ENCODE measurements around the gene WWOX.

The WWOX gene

DNA sequence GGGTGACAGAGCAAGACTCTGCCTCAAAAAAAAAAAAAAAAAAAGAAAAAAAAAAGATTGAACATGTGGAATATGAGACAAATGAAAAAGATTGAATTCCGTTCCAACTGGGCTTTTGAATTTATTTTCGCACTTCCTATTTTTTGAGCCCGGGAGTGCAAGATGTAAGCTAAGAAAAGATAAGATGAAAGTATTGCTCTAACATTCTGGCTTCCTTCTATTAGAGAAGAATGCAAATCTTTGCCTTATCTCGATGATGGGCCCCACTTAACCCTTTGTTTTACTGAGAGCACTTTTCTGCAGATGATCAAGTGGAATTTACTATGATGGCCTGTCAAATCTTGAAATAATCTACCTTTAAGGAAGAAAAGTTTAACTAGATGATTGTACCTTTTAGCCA lies 96.3 kb downstream of the WWOX start:
- DNase-seq (ENCODE audit: low read depth in 2 of 2), result no peak

GRCh38 chr16:78196502-78196901 lies 97.0 kb downstream of the WWOX start:
- DNase-seq (ENCODE audit: low read depth in 2 of 2), result no peak

- DNase-seq (ENCODE audit: low read depth in 2 of 2), result no peak
Measured at GRCh38 chr16:78198288-78198687, 98.8 kb downstream of the WWOX start.

DNA sequence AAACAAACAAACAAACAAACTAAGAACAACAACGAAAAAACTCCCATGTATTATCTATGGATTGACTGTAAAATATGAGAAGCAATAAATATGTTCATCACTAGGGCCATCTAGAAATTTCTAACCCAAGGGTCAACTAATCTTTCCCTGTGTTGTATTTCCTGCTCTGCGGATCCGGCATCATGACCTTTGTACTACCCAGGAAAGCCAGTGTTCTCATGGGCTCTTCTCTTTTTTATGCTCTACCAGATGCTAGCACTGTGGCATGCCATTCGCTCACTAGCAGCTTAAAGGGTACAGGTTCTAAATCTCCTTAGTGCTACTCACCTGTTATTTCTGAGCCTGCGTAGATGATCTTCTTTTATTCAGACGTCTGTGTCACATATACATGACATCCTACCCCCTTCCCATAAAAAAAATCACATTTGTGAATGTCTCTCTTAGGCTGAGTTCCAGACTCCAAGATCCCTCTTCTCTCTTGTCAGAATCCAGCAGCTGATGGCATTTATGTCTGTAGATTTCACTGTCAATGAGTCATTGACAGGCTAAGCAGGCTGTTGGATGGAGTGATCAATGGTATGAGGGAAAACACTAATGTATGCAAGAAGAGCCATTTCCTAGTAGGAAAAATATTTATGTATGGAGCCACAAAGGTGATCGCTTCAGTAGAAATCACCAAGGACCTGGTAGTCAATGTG lies 100.0 kb downstream of the WWOX start:
- DNase-seq (ENCODE audit: low read depth in 2 of 2), result no peak

DNA sequence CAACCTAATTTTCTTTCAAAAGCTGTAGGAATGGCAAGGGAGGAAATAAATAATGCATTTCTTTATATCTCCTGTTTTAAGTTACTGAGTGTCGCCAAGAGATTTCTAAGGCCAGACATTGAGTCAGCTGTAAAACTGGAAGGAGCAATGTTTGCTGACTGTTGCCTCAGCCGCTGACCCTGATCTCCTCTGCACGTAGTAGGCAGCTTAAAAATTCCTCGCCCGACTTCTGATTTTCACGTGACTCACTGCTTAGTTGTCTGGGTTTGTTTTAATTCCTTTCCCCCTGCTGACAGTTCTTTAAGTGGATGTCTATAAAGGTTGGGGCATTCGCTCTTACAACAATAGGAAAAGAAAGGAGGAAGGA lies 100.6 kb downstream of the WWOX start:
- DNase-seq (ENCODE audit: low read depth in 2 of 2), result no peak

GRCh38 chr16:78200623-78201096 lies 101.2 kb downstream of the WWOX start:
- DNase-seq (ENCODE audit: low read depth in 2 of 2), result no peak

GRCh38 chr16:78205506-78205905 lies 106.1 kb downstream of the WWOX start:
- no peak for DNase-seq (ENCODE audit: low read depth in 2 of 2)

DNA sequence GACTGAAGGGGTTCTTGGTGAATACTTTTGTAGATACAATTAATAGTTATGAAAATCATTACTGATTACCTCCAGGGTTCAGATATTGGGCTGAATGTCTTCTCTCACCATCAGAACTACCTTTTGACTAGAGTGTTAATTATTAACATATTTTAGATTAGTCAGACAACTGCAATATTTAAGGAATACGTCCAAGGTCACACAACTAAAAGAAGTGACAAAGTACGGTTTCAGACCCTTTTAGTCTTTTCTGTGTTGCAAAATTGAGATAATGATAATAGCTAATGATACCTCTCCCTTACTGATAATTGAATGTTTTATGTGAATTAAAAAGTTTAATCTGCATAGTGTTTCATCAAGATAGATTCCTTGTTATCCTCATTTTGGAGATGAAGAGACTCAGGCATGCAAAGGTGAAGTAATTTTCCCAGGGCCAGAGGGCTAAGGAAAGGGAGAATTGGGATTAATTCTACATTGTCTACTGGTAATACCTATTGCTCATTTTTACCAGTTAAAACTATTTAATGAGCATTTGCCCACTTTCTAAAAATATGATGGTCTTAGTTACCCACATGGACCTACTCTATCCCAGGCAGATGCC lies 107.3 kb downstream of the WWOX start:
- no peak for DNase-seq (ENCODE audit: low read depth in 2 of 2)

- DNase-seq (ENCODE audit: low read depth in 2 of 2), result no peak
Measured at GRCh38 chr16:78209951-78210661, 110.7 kb downstream of the WWOX start.

- no peak for DNase-seq (ENCODE audit: low read depth in 2 of 2)
Measured at GRCh38 chr16:78211020-78211599, 111.7 kb downstream of the WWOX start.

- DNase-seq (ENCODE audit: low read depth in 2 of 2), result no peak
Measured at GRCh38 chr16:78211946-78212345, 112.5 kb downstream of the WWOX start.

GRCh38 chr16:78212674-78213073 lies 113.2 kb downstream of the WWOX start:
- DNase-seq (ENCODE audit: low read depth in 2 of 2), result no peak

DNA sequence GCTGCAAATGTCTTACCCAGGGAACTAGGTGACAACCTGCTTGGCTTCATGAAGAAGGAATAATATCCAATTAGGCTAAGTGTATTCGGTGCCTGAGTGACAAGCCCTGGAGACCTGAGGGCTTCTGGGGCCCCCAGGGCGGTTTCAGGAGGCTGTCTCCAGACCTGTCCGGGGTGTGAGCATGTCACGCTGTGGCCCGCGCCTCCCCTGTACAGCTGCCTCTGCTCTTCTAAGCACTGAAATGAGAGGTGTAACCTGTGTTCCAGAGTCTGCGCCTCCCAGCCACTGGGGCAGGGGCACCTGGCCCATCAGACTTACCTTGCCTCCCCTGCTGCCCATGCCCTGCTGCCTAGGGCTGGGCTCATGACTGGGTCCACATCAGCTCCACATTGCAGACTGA lies 114.3 kb downstream of the WWOX start:
- DNase-seq (ENCODE audit: low read depth in 2 of 2), result no peak

- no peak for DNase-seq (ENCODE audit: low read depth in 2 of 2)
Measured at GRCh38 chr16:78215222-78215621, 115.8 kb downstream of the WWOX start.

- DNase-seq (ENCODE audit: low read depth in 2 of 2), result no peak
Measured at GRCh38 chr16:78216166-78216745, 116.8 kb downstream of the WWOX start.

DNA sequence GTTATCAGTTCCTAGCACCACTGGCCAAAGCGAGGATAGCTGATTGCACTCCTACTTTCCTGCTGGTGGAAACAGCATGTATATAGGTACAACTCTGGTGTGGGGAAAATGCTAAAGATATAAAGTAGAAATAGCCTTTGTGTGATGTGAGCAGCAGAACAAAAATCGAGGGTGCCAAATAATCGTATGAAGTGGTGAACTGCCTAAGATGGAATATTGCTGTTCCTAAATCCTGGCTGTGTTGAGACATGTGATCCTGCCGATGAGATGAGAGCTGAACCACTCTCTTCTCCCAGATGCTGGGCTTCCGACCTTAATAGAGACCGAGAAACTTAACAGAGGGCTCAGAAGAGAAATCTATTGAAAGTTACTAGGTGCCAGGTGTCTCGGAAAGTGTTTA lies 117.8 kb downstream of the WWOX start:
- DNase-seq (ENCODE audit: low read depth in 2 of 2), result no peak

GRCh38 chr16:78218279-78218678 lies 118.8 kb downstream of the WWOX start:
- no peak for DNase-seq (ENCODE audit: low read depth in 2 of 2)

DNA sequence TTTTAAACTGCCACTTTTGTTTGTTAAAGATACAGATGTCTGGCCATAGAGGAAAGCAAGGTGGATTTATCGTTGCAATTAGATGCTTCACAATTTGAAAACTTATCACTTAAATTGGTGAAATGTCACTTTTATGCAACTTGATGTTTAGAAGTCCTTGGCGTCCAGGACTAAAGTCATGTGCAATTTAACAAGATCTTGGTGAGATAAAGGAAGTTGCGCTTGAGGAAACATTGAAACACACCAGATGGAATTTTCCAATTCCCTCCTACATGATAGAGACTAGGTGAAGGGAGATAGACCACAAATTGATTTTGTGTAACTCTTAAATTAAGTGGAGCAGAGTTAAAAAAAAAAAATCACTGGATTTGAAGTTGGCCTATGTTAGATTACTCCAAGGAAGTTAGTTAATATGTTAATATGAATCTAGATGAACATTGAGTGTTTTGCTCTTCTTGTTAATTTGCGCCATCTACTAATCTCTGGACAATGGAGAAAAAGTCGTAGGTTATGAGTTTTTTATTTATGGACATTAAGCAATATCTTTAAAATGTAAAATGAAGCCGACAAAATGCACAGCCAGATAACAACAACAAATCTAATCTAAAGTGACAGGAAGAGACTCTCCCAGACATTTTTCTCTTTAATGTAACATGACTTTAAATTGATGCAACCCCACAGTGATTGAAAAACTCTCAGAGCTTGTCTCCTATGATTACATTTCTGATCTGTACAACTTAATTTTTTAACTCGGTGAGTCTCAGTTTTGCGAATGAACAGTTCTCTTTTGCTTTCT lies 119.6 kb downstream of the WWOX start:
- DNase-seq (ENCODE audit: low read depth in 2 of 2), result no peak

- no peak for DNase-seq (ENCODE audit: low read depth in 2 of 2)
Measured at GRCh38 chr16:78220571-78220970, 121.1 kb downstream of the WWOX start.

GRCh38 chr16:78221892-78222291 lies 122.4 kb downstream of the WWOX start:
- no peak for DNase-seq (ENCODE audit: low read depth in 2 of 2)

- no peak for DNase-seq (ENCODE audit: low read depth in 2 of 2)
Measured at GRCh38 chr16:78224342-78224741, 124.9 kb downstream of the WWOX start.

DNA sequence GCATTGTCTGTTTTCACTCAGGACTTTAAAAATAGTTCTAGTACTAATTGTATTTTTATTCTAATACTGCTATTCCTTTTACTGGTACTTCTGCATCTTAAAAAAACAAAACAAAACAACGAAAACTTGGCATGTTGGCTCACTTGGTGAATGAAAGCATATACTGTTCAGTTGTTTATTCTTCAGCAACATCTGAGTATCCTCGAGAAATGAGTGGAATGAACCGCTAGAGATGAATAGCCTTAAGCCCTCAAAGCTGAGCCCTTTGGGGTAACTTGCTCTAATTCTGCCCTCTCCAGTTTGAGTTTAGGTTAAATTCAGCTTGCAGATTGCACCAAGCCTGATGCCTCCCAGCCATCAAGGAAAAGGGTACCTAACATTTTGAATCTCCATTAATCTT lies 126.5 kb downstream of the WWOX start:
- no peak for DNase-seq (ENCODE audit: low read depth in 2 of 2)
